Transverse colon (tissue), 4 donors: ENCODE data around the gene NME9.

Experiments
- EP300 ChIP-seq: sonication (generic); formaldehyde crosslinking; IDR thresholded peaks from one replicate; pipeline ENCODE4 v1.6.1; 2017; ENCODE audit warnings: antibody characterized with exemption, low read depth
- POLR2A ChIP-seq: fragments of 450-650 bp; IDR thresholded peaks from one replicate; pipeline ENCODE4 v1.6.1; 2016; ENCODE audit warnings: antibody characterized with exemption, mild to moderate bottlenecking, moderate library complexity
- POLR2AphosphoS5 ChIP-seq, 3 donors: sonication (generic); formaldehyde crosslinking; IDR thresholded peaks; one replicate each; pipeline ENCODE4 v1.6.1; 2016; ENCODE audit warnings: antibody characterized with exemption in 3 of 3
- TF ChIP-seq, protein P1 (sequence below), 5 experiments: fragments of 200-600 bp in 3 of 5; fragments of 450-650 bp in 2 of 5; sonication (generic) in 3 of 5; IDR thresholded peaks; 1 replicate in 2 of 5; 2 replicates in 3 of 5; pipeline ENCODE4 v1.5.1; 2016 to 2017; ENCODE audit warnings: antibody characterized with exemption in 5 of 5, inconsistent platforms in 3 of 5, mild to moderate bottlenecking in 2 of 5, moderate library complexity in 1 of 5

DNA sequence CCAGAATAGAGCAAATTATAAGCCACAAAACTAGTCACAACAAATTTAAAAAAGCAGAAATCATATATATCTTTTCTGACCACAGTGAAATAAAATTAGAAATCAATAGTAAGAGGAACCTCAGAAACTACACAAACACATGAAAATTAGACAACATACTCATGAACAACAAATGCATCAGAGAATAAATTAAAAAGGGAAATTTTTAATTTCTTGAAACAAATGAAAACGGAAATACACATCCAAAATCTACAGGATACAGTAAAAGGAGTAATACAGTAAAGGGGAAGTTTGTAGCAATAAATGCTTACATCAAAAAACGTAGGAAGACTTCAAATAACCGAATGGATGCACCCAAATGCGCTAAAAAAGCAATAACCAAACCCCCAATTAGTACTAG is 19.2 kb downstream of the NME9 start:
- TF ChIP-seq, protein P1, sequence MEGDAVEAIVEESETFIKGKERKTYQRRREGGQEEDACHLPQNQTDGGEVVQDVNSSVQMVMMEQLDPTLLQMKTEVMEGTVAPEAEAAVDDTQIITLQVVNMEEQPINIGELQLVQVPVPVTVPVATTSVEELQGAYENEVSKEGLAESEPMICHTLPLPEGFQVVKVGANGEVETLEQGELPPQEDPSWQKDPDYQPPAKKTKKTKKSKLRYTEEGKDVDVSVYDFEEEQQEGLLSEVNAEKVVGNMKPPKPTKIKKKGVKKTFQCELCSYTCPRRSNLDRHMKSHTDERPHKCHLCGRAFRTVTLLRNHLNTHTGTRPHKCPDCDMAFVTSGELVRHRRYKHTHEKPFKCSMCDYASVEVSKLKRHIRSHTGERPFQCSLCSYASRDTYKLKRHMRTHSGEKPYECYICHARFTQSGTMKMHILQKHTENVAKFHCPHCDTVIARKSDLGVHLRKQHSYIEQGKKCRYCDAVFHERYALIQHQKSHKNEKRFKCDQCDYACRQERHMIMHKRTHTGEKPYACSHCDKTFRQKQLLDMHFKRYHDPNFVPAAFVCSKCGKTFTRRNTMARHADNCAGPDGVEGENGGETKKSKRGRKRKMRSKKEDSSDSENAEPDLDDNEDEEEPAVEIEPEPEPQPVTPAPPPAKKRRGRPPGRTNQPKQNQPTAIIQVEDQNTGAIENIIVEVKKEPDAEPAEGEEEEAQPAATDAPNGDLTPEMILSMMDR (IDR thresholded peaks at IDR 0.05) = no peak
- TF ChIP-seq POLR2A = no peak
- no peak for TF ChIP-seq EP300
- no peak for TF ChIP-seq POLR2AphosphoS5 (IDR thresholded peaks at IDR 0.05)
